Endometrial microvascular endothelial cells (primary cell): ENCODE measurements around the gene TKT. TPM values are rescaled to one million over a fixed set of nuclear protein-coding genes. Genes with fewer than 3 reads are reported as not detected.

Experiments used
- in situ Hi-C: cut with HindIII; loops from 2 replicates; pipeline ENCODE4 v1.10.0; 2017; ENCODE audit warnings: low sequenced_read_pairs, low pct_unique_long_range_greater_than_20kb; ENCODE audit errors: inconsistent ontology term
- total RNA-seq: library from RNA; depleted of rRNA; stranded (reverse); fragments of >200 nt; gene quantifications from one replicate; pipeline ENCODE4 v1.2.3, GENCODE V29; 2015; ENCODE audit errors: inconsistent ontology term

The TKT gene
- total RNA-seq, 1 donor from 2014 or later: 579 TPM

DNA sequence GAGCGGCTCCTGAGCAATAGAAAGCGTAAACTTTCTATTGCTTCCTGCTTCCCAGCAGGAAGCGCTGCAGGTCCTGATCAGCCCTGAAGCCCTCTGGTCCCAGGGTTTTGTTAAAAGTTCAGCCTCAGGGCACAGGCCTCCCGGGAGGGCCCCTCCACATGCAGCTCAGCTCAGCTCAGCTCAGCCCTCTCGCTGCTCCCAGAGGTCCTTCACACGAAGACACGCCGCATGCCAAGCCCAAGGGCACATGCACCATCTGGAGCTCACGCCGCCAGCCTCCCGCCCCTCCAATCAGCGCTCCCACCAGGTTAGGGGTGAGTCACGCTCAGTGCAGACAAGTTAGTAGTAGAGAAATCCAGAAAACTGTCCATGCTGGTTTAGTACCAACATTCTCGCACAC is 12.7 kb downstream of the TKT start:
- in situ Hi-C loops: no loop called here

DNA sequence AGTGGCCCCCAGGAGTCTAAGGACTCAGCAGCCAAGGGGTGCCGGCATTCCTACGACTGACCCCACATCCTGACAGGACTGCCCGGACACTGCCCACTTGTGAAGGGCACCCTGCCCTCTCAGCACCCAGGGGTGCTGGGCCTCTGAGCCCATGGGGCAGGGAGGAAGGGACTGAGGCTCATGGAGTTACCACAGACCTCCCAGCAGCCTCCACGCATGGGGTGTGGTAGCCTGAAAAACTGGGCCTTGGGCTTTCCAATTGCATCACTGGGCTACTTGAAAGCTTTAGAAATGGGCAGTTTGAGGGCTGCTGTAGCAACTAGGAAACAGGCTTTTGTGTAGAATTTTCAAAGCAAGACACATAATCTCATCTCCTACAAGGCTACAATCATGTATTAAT is 13.2 kb downstream of the TKT start:
- in situ Hi-C loops: no loop called here

- in situ Hi-C loops: no loop called here
These were observed 13.7 kb downstream of the TKT start for GRCh38 chr3:53242155-53242554.

DNA sequence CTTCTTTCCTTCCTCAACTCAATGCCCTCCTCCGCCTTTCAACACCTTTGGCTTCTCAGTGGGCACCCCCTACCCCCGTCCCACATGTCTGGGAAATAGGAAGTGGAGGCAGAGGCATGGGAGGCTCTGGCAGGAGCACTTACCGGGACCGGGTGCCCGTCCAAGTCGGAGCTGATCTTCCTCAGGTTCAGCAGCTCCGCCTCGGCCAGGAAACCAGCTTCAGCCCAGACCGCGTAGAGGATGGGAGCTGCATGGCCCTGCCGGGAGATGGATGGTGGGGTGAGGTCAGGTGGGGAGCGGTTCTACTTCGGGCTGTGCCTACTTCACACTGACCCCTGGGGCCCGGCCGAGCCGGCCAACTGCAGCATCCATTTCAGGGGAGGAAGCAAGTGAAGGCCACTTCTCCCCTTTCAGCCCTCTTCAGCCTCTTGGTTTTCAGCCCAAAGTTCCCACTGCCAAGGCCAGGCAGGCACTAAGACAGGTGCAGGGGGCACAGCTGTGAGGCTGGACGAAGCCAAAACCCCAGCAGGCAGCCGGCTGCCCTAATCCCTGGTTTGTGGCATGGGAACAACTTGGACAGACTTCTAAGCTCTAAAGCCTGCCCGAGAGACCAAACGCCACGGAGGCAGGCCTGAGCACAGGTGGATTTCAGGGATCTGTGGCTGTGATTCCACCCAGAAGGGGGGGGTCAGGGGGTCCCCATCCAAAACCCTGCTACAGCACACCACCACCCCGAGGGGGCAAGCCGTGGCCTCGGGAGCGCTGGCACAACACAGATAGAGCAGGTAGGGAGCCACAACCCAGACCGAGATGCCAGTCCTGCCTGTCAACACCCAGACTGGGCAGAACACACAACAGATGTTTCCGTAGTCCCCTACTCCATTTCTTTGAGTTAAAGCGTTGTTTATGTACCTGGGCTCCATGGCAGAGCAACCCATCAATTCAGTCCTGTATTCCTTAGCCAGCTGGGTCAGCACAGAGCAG is 14.5 kb downstream of the TKT start:
- in situ Hi-C loops: no loop called here

DNA sequence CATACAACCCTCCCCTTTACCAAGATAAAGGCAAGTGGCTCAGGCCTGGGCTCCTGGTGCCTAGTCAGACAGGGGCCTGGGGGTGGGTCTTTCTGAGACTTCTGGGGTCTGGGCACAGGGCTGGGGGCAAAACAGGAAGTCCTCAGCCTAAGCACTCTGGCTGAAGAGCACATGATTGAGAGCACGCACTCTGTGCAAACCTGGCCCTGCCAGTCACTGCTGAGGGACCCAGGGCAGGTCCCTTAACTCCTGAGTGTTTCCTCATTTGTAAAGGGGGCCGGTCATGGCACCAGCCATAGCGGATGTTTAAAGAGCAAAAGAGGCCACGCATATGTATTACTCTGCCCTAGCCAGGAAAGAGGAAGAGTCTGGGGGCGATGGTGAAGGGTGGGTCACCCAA is 16.0 kb downstream of the TKT start:
- in situ Hi-C loops: no loop called here

- in situ Hi-C loops: no loop called here
These were observed 16.9 kb downstream of the TKT start for GRCh38 chr3:53238886-53239285.

- in situ Hi-C loops: no loop called here
These were observed 17.6 kb downstream of the TKT start for GRCh38 chr3:53238051-53238850.

GRCh38 chr3:53236112-53236841 is 19.5 kb downstream of the TKT start:
- in situ Hi-C loops: no loop called here

- in situ Hi-C loops: no loop called here
These were observed 20.3 kb downstream of the TKT start for GRCh38 chr3:53235545-53235944.

DNA sequence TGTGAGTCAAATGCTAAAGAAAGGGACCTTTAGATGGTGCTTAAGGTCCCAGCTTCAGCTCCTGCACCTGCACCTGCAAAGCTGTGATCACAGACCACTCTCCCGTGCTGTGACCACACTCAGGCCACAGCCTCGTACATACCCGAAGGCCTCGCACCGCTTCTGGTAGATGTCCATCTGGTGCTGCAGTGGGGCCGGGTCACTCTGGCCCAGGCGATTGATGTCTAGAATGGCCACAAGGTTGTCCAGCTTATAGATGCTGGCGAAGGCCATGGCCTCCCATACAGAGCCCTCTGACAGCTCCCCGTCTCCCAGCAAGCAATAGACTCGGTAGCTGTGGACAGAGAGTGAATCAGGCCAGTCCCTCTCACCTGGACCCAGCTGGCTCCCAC is 21.0 kb downstream of the TKT start:
- in situ Hi-C loops: no loop called here

GRCh38 chr3:53234130-53234840 is 21.5 kb downstream of the TKT start:
- in situ Hi-C loops: no loop called here

GRCh38 chr3:53232641-53233377 is 23.0 kb downstream of the TKT start:
- in situ Hi-C loops: no loop called here

GRCh38 chr3:53231532-53232511 is 24.0 kb downstream of the TKT start:
- in situ Hi-C loops: no loop called here

- in situ Hi-C loops: no loop called here
These were observed 25.0 kb downstream of the TKT start for GRCh38 chr3:53230789-53231188.

GRCh38 chr3:53230041-53230621 is 25.7 kb downstream of the TKT start:
- in situ Hi-C loops: no loop called here

GRCh38 chr3:53229606-53230005 is 26.2 kb downstream of the TKT start:
- in situ Hi-C loops: no loop called here

- in situ Hi-C loops: no loop called here
These were observed 26.7 kb downstream of the TKT start for GRCh38 chr3:53229171-53229570.
